K562 (cell line): ENCODE data around the gene COX14. TPM values are rescaled to one million over a fixed set of nuclear protein-coding genes. Genes with fewer than 3 reads are reported as not detected.

ENCODE experiments used
- ATAC-seq: fragments of 200-7000 bp; cut with Tn5 transposase; 3 replicates; pipeline ENCODE4 v1.9.1; 2020; ENCODE audit warnings: moderate library complexity
- BruUV-seq: library from RNA; stranded (reverse); fragments of 400-500 nt; replicated peaks from 2 replicates; lab custom pipeline; 2021; lab: Mats Ljungman, UMichigan
- CTCF ChIA-PET: fragments of 300-600 bp; formaldehyde crosslinking; extraction: SDS; loops from one replicate; lab custom pipeline; 2021; ENCODE audit warnings: low intra/inter-chr PET ratio; lab: Yijun Ruan, JAX
- POLR2A ChIA-PET: fragments of 300-600, 350-650 bp; sonication (Branson Sonifier 250); formaldehyde crosslinking; extraction: SDS; loops from one replicate; lab custom pipeline; 2021; ENCODE audit warnings: antibody characterized with exemption, inconsistent platforms; lab: Yijun Ruan, JAX
- DNase-seq, 4 experiments: peaks; one replicate each; pipeline versions ENCODE4 v3.0.0 to v3.0.0-alpha.2; 2011 to 2018; ENCODE audit warnings: low spot score in 3 of 4, mixed read lengths in 3 of 4; ENCODE audit errors: extremely low read depth in 1 of 4
- FAIRE-seq: peaks from 2 replicates; lab custom pipeline; 2011; peaks lifted over from hg19 to GRCh38; lab: Jason Lieb, UNC
- H2AFZ ChIP-seq: 2 replicates; pipeline ENCODE4 v1.6.0; 2011; ENCODE audit warnings: low read depth, low read length, control low read depth, inconsistent platforms
- H3K27ac ChIP-seq: fragments of 200-600 bp; 3 replicates; pipeline ENCODE4 v1.8.0; 2011; ENCODE audit warnings: low read depth, mild to moderate bottlenecking, control low read depth, inconsistent platforms, low read length, moderate library complexity, mixed read lengths; ENCODE audit errors: extremely low read depth
- H3K27me3 ChIP-seq, 2 experiments: fragments of 300-600 bp in 1 of 2; 2 replicates in 1 of 2; 3 replicates in 1 of 2; pipeline versions ENCODE4 v1.6.0 to v1.8.0; 2011; ENCODE audit warnings: inconsistent platforms in 2 of 2, low read length in 2 of 2, mild to moderate bottlenecking in 1 of 2, mixed read lengths in 1 of 2, moderate library complexity in 1 of 2; ENCODE audit not compliant: control insufficient read depth in 2 of 2, insufficient read depth in 2 of 2
- H3K36me3 ChIP-seq: fragments of 300-600 bp; 3 replicates; pipeline ENCODE4 v1.8.0; 2011; ENCODE audit warnings: mild to moderate bottlenecking, low read length, inconsistent platforms; ENCODE audit not compliant: control insufficient read depth, insufficient read depth
- H3K4me1 ChIP-seq, 2 experiments: fragments of 200-600 bp in 1 of 2; replicated peaks in 1 of 2; 2 replicates in 1 of 2; 3 replicates in 1 of 2; pipeline versions ENCODE4 v1.5.1 to v1.8.0; 2011; ENCODE audit warnings: inconsistent platforms in 2 of 2, low read length in 2 of 2, mild to moderate bottlenecking in 1 of 2, mixed read lengths in 1 of 2, moderate library complexity in 1 of 2; ENCODE audit not compliant: control insufficient read depth in 2 of 2, insufficient read depth in 2 of 2
- H3K4me2 ChIP-seq: 2 replicates; pipeline ENCODE4 v1.6.1; 2011; ENCODE audit warnings: low read length, control low read depth, inconsistent platforms, mixed read lengths; ENCODE audit not compliant: insufficient read depth
- H3K4me3 ChIP-seq: fragments of 200-600 bp; sonication (generic), shearing (Covaris generic); 2 replicates; pipeline ENCODE4 v1.5.1; 2016; ENCODE audit warnings: control low read depth, inconsistent platforms
- H3K79me2 ChIP-seq: fragments of 200-600 bp; 3 replicates; pipeline ENCODE4 v1.8.0; 2011; ENCODE audit warnings: low read length, inconsistent platforms; ENCODE audit not compliant: control insufficient read depth, insufficient read depth
- H3K9ac ChIP-seq, 2 experiments: 2 replicates each; pipeline versions ENCODE4 v1.6.0 to v1.6.1; 2011; ENCODE audit warnings: low read depth in 2 of 2, low read length in 2 of 2, control low read depth in 1 of 2, inconsistent platforms in 1 of 2, mild to moderate bottlenecking in 1 of 2, mixed read lengths in 1 of 2; ENCODE audit not compliant: insufficient read depth in 1 of 2
- H3K9me1 ChIP-seq: one replicate; pipeline ENCODE4 v1.6.0; 2011; ENCODE audit warnings: inconsistent platforms, mild to moderate bottlenecking, low read length, moderate library complexity; ENCODE audit not compliant: control insufficient read depth, insufficient read depth
- H3K9me3 ChIP-seq: replicated peaks from 2 replicates; pipeline ENCODE4 v1.5.1; 2011; ENCODE audit warnings: low read depth, low read length, inconsistent platforms; ENCODE audit not compliant: control insufficient read depth, insufficient read depth
- H4K20me1 ChIP-seq: replicated peaks from 2 replicates; pipeline ENCODE4 v1.6.1; 2011; ENCODE audit warnings: low read length, inconsistent platforms, mixed read lengths; ENCODE audit not compliant: control insufficient read depth, insufficient read depth
- ELF1 ChIP-seq: fragments of 200-800 bp; sonication (Bioruptor generic); IDR thresholded peaks from 2 replicates; pipeline ENCODE4 v1.6.1; 2016; ENCODE audit warnings: missing genetic modification characterization, missing compliant biosample characterization
- FUS ChIP-seq: fragments of 200-400 bp; formaldehyde crosslinking; optimal IDR thresholded peaks from 2 replicates; pipeline ENCODE3; 2017; ENCODE audit warnings: low read depth, low read length
- HMBOX1 ChIP-seq: sonication (generic); IDR thresholded peaks from 2 replicates; pipeline ENCODE4 v1.6.1; 2016
- MBD1 ChIP-seq: fragments of 250-450 bp; sonication (Bioruptor Pico); IDR thresholded peaks from 2 replicates; pipeline ENCODE4 v1.8.0; 2022; ENCODE audit warnings: inconsistent platforms
- NFE2 ChIP-seq: IDR thresholded peaks from 2 replicates; pipeline ENCODE4 v1.6.1; 2014; ENCODE audit warnings: antibody characterized with exemption, low read depth
- PHTF2 ChIP-seq: fragments of 250-450 bp; sonication (Bioruptor Pico); IDR thresholded peaks from 2 replicates; pipeline ENCODE4 v1.5.0; 2021; ENCODE audit warnings: mild to moderate bottlenecking
- RBFOX2 ChIP-seq: fragments of 200-400 bp; formaldehyde crosslinking; IDR thresholded peaks from 2 replicates; pipeline ENCODE4 v1.6.1; 2017; ENCODE audit warnings: low read depth, mild to moderate bottlenecking, low read length, moderate library complexity
- ZC3H8 ChIP-seq: fragments of 450-650 bp; IDR thresholded peaks from 2 replicates; pipeline ENCODE4 v1.6.1; 2017
- WGBS: fragments of 100-300 bp; shearing (Covaris generic); methylation state at CpG from one replicate; pipeline ENCODE4 v1.1.6; 2016; ENCODE audit warnings: low coverage, mixed read lengths; ENCODE audit not compliant: insufficient coverage; ENCODE audit errors: missing lambda C conversion rate; 5-methylcytosine and 5-hydroxymethylcytosine counted together
- in situ Hi-C: fragments of 300-500 bp; cut with MboI; formaldehyde crosslinking; loops from 4 replicates; pipeline ENCODE4 v1.15.0; 2018; ENCODE audit warnings: inconsistent platforms, mixed read lengths
- intact Hi-C: fragments of 100-400 bp; cut with micrococcal nuclease; formaldehyde crosslinking; loops from 2 replicates; pipeline ENCODE4 v1.14.2; 2022
- polyA plus RNA-seq, 8 experiments: library from polyadenylated mRNA; depleted of rRNA in 4 of 8; stranded (reverse) in 5 of 8; unstranded in 3 of 8; fragments of >200 nt; fragmentation: Nextera tagmentation in 2 of 8; fragmentation: Illumina TruSeq in 1 of 8; extraction: Ambion mirVana in 2 of 8; extraction: Trizol in 1 of 8; gene quantifications; 2 replicates each; pipeline versions ENCODE4 v1.2.1 to v1.2.3, GENCODE V29; 2011 to 2014; ENCODE audit warnings: inconsistent platforms in 1 of 8, missing spikeins in 1 of 8
- total RNA-seq, 7 experiments: library from RNA; depleted of rRNA in 6 of 7; stranded (reverse); fragments of >200 nt in 6 of 7; fragmentation: Illumina TruSeq in 2 of 7; extraction: Trizol in 2 of 7; gene quantifications; 2 replicates each; pipeline versions ENCODE4 v1.2.1 to v1.2.3, GENCODE V29; 2011 to 2021; ENCODE audit warnings: low replicate concordance in 1 of 7
- TF ChIP-seq, protein P1 (sequence below): fragments of 250-450 bp; sonication (Bioruptor Pico); IDR thresholded peaks from 2 replicates; pipeline ENCODE4 v1.4.0; 2020
- TF ChIP-seq, protein P2 (sequence below): fragments of 250-450 bp; sonication (Bioruptor Pico); IDR thresholded peaks from 2 replicates; pipeline ENCODE4 v1.5.0; 2021; ENCODE audit warnings: mild to moderate bottlenecking, borderline replicate concordance

COX14 gene
- total and polyA plus RNA-seq, 9 of the 15 experiments (the other 6 are each of a cell fraction or from before 2014, with no cell fraction given), result 44.4 to 269 (median 53.4) TPM

GRCh38 chr12:50088577-50089335, 23.3 kb upstream of the COX14 start:
- ChIA-PET POLR2A (interaction anchor here (0.6 kb wide), 1 partner anchor 23 kb away, joined by 3 read pairs; no protein-coding TSS in a partner anchor), CTCF (interaction anchor here (1.0 to 2.3 kb wide), 4 partner anchors 23 to 226 kb away, joined by 3 to 24 read pairs (median 5); partner anchors contain the start of gene COX14)
- intact Hi-C loops, result loop anchor here (1.0 to 5.0 kb wide), 2 partner anchors 87 to 674 kb away; partner anchors contain the start of gene ATF1
- peak; percentile 45 for ATAC-seq
- Histone ChIP-seq H4K20me1 (peaks cover 5% of the 10 kb centered on the region), H3K4me3 (no peak overlapping the region), H3K36me3 (peaks cover 71% of the 10 kb centered on the region), H3K4me1 (peaks cover 5 to 11% of the 10 kb centered on the region in 2 experiments; a peak in 3 of 5 replicates), H3K79me2 (peaks cover 10% of the 10 kb centered on the region), H3K9me3 (no peaks in the 10 kb centered on the region), H3K9ac (no peak overlapping the region), H3K9me1 (no peaks in the 10 kb centered on the region), H3K27ac (no peak overlapping the region), H3K4me2 (no peak overlapping the region), H2AFZ (no peak overlapping the region), H3K27me3 (no peaks in the 10 kb centered on the region)
- in situ Hi-C loops, result no loop called here
- WGBS, result 9% methylated on average over 3 of the region's 3 CpGs
- no TSS peak for BruUV-seq
- FAIRE-seq, result peak; percentile 95
- peak; percentile 61 to 73 (median 64) for DNase-seq
- no peak for TF ChIP-seq ZC3H8
- TF ChIP-seq ELF1, result no peak
- no peak for TF ChIP-seq RBFOX2
- TF ChIP-seq, protein P1, sequence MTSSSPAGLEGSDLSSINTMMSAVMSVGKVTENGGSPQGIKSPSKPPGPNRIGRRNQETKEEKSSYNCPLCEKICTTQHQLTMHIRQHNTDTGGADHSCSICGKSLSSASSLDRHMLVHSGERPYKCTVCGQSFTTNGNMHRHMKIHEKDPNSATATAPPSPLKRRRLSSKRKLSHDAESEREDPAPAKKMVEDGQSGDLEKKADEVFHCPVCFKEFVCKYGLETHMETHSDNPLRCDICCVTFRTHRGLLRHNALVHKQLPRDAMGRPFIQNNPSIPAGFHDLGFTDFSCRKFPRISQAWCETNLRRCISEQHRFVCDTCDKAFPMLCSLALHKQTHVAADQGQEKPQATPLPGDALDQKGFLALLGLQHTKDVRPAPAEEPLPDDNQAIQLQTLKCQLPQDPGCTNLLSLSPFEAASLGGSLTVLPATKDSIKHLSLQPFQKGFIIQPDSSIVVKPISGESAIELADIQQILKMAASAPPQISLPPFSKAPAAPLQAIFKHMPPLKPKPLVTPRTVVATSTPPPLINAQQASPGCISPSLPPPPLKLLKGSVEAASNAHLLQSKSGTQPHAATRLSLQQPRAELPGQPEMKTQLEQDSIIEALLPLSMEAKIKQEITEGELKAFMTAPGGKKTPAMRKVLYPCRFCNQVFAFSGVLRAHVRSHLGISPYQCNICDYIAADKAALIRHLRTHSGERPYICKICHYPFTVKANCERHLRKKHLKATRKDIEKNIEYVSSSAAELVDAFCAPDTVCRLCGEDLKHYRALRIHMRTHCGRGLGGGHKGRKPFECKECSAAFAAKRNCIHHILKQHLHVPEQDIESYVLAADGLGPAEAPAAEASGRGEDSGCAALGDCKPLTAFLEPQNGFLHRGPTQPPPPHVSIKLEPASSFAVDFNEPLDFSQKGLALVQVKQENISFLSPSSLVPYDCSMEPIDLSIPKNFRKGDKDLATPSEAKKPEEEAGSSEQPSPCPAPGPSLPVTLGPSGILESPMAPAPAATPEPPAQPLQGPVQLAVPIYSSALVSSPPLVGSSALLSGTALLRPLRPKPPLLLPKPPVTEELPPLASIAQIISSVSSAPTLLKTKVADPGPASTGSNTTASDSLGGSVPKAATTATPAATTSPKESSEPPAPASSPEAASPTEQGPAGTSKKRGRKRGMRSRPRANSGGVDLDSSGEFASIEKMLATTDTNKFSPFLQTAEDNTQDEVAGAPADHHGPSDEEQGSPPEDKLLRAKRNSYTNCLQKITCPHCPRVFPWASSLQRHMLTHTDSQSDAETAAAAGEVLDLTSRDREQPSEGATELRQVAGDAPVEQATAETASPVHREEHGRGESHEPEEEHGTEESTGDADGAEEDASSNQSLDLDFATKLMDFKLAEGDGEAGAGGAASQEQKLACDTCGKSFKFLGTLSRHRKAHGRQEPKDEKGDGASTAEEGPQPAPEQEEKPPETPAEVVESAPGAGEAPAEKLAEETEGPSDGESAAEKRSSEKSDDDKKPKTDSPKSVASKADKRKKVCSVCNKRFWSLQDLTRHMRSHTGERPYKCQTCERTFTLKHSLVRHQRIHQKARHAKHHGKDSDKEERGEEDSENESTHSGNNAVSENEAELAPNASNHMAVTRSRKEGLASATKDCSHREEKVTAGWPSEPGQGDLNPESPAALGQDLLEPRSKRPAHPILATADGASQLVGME (CRISPR knock-in tag), result no peak
- TF ChIP-seq HMBOX1, result peak; percentile 48; the same call in 1 of the 2 replicates
- TF ChIP-seq MBD1 (CRISPR knock-in tag), result no peak
- no peak for TF ChIP-seq PHTF2 (CRISPR knock-in tag)
- TF ChIP-seq, protein P2, sequence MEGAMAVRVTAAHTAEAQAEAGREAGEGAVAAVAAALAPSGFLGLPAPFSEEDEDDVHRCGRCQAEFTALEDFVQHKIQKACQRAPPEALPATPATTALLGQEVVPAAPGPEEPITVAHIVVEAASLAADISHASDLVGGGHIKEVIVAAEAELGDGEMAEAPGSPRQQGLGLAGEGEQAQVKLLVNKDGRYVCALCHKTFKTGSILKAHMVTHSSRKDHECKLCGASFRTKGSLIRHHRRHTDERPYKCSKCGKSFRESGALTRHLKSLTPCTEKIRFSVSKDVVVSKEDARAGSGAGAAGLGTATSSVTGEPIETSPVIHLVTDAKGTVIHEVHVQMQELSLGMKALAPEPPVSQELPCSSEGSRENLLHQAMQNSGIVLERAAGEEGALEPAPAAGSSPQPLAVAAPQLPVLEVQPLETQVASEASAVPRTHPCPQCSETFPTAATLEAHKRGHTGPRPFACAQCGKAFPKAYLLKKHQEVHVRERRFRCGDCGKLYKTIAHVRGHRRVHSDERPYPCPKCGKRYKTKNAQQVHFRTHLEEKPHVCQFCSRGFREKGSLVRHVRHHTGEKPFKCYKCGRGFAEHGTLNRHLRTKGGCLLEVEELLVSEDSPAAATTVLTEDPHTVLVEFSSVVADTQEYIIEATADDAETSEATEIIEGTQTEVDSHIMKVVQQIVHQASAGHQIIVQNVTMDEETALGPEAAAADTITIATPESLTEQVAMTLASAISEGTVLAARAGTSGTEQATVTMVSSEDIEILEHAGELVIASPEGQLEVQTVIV (CRISPR knock-in tag), result no peak
- TF ChIP-seq FUS, result no peak
- TF ChIP-seq NFE2, result no peak
